OCI-LY3 (cell line): Measurements from ENCODE around the gene KCTD13.
"Not testable (repeated sequence)": the region's sequence is repeated elsewhere in the genome, so short reads cannot be mapped to it uniquely, and the experiment has no call there.

Experiments
- H2AFZ ChIP-seq: fragments of 200-600, 300-600 bp; shearing (Covaris generic); 2 replicates; pipeline ENCODE4 v1.6.0; 2014; ENCODE audit warnings: antibody characterized with exemption, low read depth, low read length
- H3K27ac ChIP-seq: fragments of 200-600, 300-600 bp; sonication (generic); 2 replicates; pipeline ENCODE4 v1.5.1; 2014; ENCODE audit warnings: mild to moderate bottlenecking, low read length, moderate library complexity, mixed read lengths
- H3K27me3 ChIP-seq: fragments of 200-600, 300-600 bp; sonication (generic); 2 replicates; pipeline ENCODE4 v1.6.1; 2014; ENCODE audit warnings: low read depth, low read length, mixed read lengths
- H3K36me3 ChIP-seq: fragments of 200-600, 300-600 bp; sonication (generic); replicated peaks from 2 replicates; pipeline ENCODE3; 2014; ENCODE audit warnings: low read depth, low read length, mixed read lengths
- H3K4me1 ChIP-seq: fragments of 300-600, 200-600 bp; sonication (generic); 2 replicates; pipeline ENCODE4 v1.6.1; 2014; ENCODE audit warnings: low read length, mixed read lengths
- H3K4me2 ChIP-seq: fragments of 200-600, 300-600 bp; sonication (generic); 2 replicates; pipeline ENCODE4 v1.6.1; 2014; ENCODE audit warnings: low read length, mixed read lengths
- H3K4me3 ChIP-seq: fragments of 300-600, 200-600 bp; sonication (generic); 2 replicates; pipeline ENCODE4 v1.5.1; 2014; ENCODE audit warnings: antibody characterized with exemption, mild to moderate bottlenecking, low read length, moderate library complexity
- H3K79me2 ChIP-seq: fragments of 300-600, 200-600 bp; shearing (Covaris generic); 2 replicates; pipeline ENCODE4 v1.6.1; 2014; ENCODE audit warnings: mild to moderate bottlenecking, low read length, mixed read lengths
- H3K9ac ChIP-seq: fragments of 300-600, 200-600 bp; shearing (Covaris generic); 2 replicates; pipeline ENCODE4 v1.6.0; 2014; ENCODE audit warnings: mild to moderate bottlenecking, low read length, moderate library complexity
- H3K9me3 ChIP-seq: fragments of 200-600, 300-600 bp; shearing (Covaris generic); 2 replicates; pipeline ENCODE4 v1.6.1; 2014; ENCODE audit warnings: low read length, mixed read lengths; ENCODE audit not compliant: insufficient read depth
- H4K20me1 ChIP-seq: fragments of 200-600, 300-600 bp; sonication (generic); 2 replicates; pipeline ENCODE4 v1.6.1; 2016; ENCODE audit warnings: low read length, mixed read lengths; ENCODE audit not compliant: insufficient read depth
- CTCF ChIP-seq: fragments of 200-600, 300-600 bp; sonication (generic); IDR thresholded peaks from 2 replicates; pipeline ENCODE4 v1.5.1; 2014; ENCODE audit warnings: antibody characterized with exemption, low read length, low read depth
- EZH2phosphoT487 ChIP-seq: fragments of 200-600 bp; shearing (Covaris generic); IDR thresholded peaks from 2 replicates; pipeline ENCODE4 v1.6.1; 2018; ENCODE audit warnings: antibody characterized with exemption, mixed run types, low read depth

The KCTD13 gene

GRCh38 chr16:29913514-29913913 lies 12.5 kb downstream of the KCTD13 start:
- TF ChIP-seq EZH2phosphoT487 (no peak), CTCF (no peak)
- no peak overlapping the region for H3K4me2 ChIP-seq
- no peak overlapping the region for H3K9ac ChIP-seq
- no peak overlapping the region for H3K4me3 ChIP-seq
- H3K27me3 ChIP-seq = no peaks in the 10 kb centered on the region
- no peaks in the 10 kb centered on the region for H3K79me2 ChIP-seq
- no peaks in the 10 kb centered on the region for H3K4me1 ChIP-seq
- H3K27ac ChIP-seq = no peak overlapping the region
- no peak overlapping the region for H2AFZ ChIP-seq
- H4K20me1 ChIP-seq = no peaks in the 10 kb centered on the region
- no peaks in the 10 kb centered on the region for H3K9me3 ChIP-seq
- peaks cover 13% of the 10 kb centered on the region for H3K36me3 ChIP-seq

- Histone ChIP-seq H3K36me3 (peaks cover 10% of the 10 kb centered on the region), H3K4me3 (no peak overlapping the region), H3K9me3 (no peaks in the 10 kb centered on the region), H4K20me1 (no peaks in the 10 kb centered on the region), H3K27ac (no peak overlapping the region), H3K27me3 (no peaks in the 10 kb centered on the region), H3K4me1 (no peaks in the 10 kb centered on the region), H2AFZ (no peak overlapping the region), H3K79me2 (no peaks in the 10 kb centered on the region), H3K9ac (no peak overlapping the region), H3K4me2 (no peak overlapping the region)
- TF ChIP-seq CTCF (no peak), EZH2phosphoT487 (no peak)
Measured at GRCh38 chr16:29912087-29912486, 13.9 kb downstream of the KCTD13 start.

- no peaks in the 10 kb centered on the region for H3K4me1 ChIP-seq
- no peak overlapping the region for H3K27ac ChIP-seq
- H3K4me2 ChIP-seq = no peak overlapping the region
- no peaks in the 10 kb centered on the region for H3K27me3 ChIP-seq
- no peak overlapping the region for H3K9ac ChIP-seq
- H4K20me1 ChIP-seq = no peaks in the 10 kb centered on the region
- H3K79me2 ChIP-seq = no peaks in the 10 kb centered on the region
- no peak overlapping the region for H3K4me3 ChIP-seq
- H3K36me3 ChIP-seq = peaks cover 6% of the 10 kb centered on the region
- TF ChIP-seq CTCF (no peak), EZH2phosphoT487 (no peak)
- H3K9me3 ChIP-seq = no peaks in the 10 kb centered on the region
- H2AFZ ChIP-seq = no peak overlapping the region
Measured at GRCh38 chr16:29911676-29912010, 14.4 kb downstream of the KCTD13 start.

- Histone ChIP-seq H4K20me1 (no peaks in the 10 kb centered on the region), H3K4me2 (no peak overlapping the region), H3K9me3 (no peaks in the 10 kb centered on the region), H2AFZ (no peak overlapping the region), H3K9ac (no peak overlapping the region), H3K36me3 (peaks cover 5% of the 10 kb centered on the region), H3K27me3 (no peaks in the 10 kb centered on the region), H3K79me2 (no peaks in the 10 kb centered on the region), H3K27ac (no peak overlapping the region), H3K4me3 (no peak overlapping the region), H3K4me1 (no peaks in the 10 kb centered on the region)
- no peak for TF ChIP-seq CTCF
Measured at GRCh38 chr16:29910819-29911675, 15.0 kb downstream of the KCTD13 start.

GRCh38 chr16:29909851-29910250 lies 16.2 kb downstream of the KCTD13 start:
- H3K36me3 ChIP-seq, H3K27me3 ChIP-seq, H3K79me2 ChIP-seq, H2AFZ ChIP-seq, H3K4me3 ChIP-seq, H3K4me2 ChIP-seq, H3K27ac ChIP-seq, H4K20me1 ChIP-seq, H3K9me3 ChIP-seq, H3K4me1 ChIP-seq, H3K9ac ChIP-seq: not testable (repeated sequence)
